Neural cell (in vitro differentiated cells): ENCODE results near the gene RGP1. TPM values are rescaled to one million over a fixed set of nuclear protein-coding genes. Genes with fewer than 3 reads are reported as not detected.

Experiments used
- H2AFZ ChIP-seq: fragments of 200-600, 300-800 bp; sonication (generic), shearing (Covaris generic); 2 replicates; pipeline ENCODE4 v1.6.0; 2014; ENCODE audit warnings: low read depth, mild to moderate bottlenecking, antibody characterized with exemption, low read length, moderate library complexity
- H3F3A ChIP-seq: fragments of 200-600 bp; shearing (Covaris generic); 2 replicates; pipeline ENCODE4 v1.6.1; 2016; ENCODE audit warnings: mild to moderate bottlenecking, moderate library complexity, mixed read lengths, antibody characterized with exemption, low read length; ENCODE audit not compliant: insufficient read depth, poor library complexity, severe bottlenecking
- H3K27ac ChIP-seq: fragments of 200-600, 300-800 bp; sonication (generic), shearing (Covaris generic); 2 replicates; pipeline ENCODE4 v1.5.1; 2014; ENCODE audit warnings: mild to moderate bottlenecking, low read length, moderate library complexity
- H3K27me3 ChIP-seq: fragments of 300-800, 200-600 bp; sonication (generic), shearing (Covaris generic); 2 replicates; pipeline ENCODE4 v1.6.0; 2014; ENCODE audit warnings: mild to moderate bottlenecking, low read depth, low read length, moderate library complexity; ENCODE audit not compliant: insufficient read depth
- H3K36me3 ChIP-seq: fragments of 300-800, 200-600 bp; sonication (generic), shearing (Covaris generic); 2 replicates; pipeline ENCODE4 v1.5.1; 2014; ENCODE audit warnings: mild to moderate bottlenecking, antibody characterized with exemption, low read length, moderate library complexity; ENCODE audit not compliant: insufficient read depth
- H3K4me2 ChIP-seq: fragments of 300-800, 200-600 bp; sonication (generic), shearing (Covaris generic); 2 replicates; pipeline ENCODE4 v1.6.0; 2014; ENCODE audit warnings: mild to moderate bottlenecking, low read length
- H3K4me3 ChIP-seq: fragments of 300-800, 200-600 bp; sonication (generic), shearing (Covaris generic); 2 replicates; pipeline ENCODE4 v1.5.1; 2014; ENCODE audit warnings: mild to moderate bottlenecking, low read length, moderate library complexity
- H3K79me2 ChIP-seq: fragments of 200-600 bp; shearing (Covaris generic); replicated peaks from 2 replicates; pipeline ENCODE4 v1.6.0; 2014; ENCODE audit warnings: mild to moderate bottlenecking, low read length, moderate library complexity; ENCODE audit not compliant: insufficient read depth
- H3K9ac ChIP-seq: fragments of 300-800, 200-600 bp; sonication (generic), shearing (Covaris generic); 2 replicates; pipeline ENCODE4 v1.6.1; 2016; ENCODE audit warnings: mild to moderate bottlenecking, low read length, mixed read lengths
- H3K9me2 ChIP-seq: fragments of 200-600 bp; shearing (Covaris generic); 2 replicates; pipeline ENCODE4 v1.6.1; 2016; ENCODE audit warnings: mild to moderate bottlenecking, low read length, mixed read lengths; ENCODE audit not compliant: insufficient read depth
- H3K9me3 ChIP-seq: fragments of 200-600, 300-800 bp; sonication (generic), shearing (Covaris generic); 2 replicates; pipeline ENCODE4 v1.6.1; 2016; ENCODE audit warnings: mild to moderate bottlenecking, mixed run types, low read length, moderate library complexity, mixed read lengths
- H4K20me1 ChIP-seq: fragments of 200-600 bp; shearing (Covaris generic); 2 replicates; pipeline ENCODE4 v1.6.1; 2016; ENCODE audit warnings: mild to moderate bottlenecking, mixed run types; ENCODE audit not compliant: insufficient read depth
- CTCF ChIP-seq: fragments of 450-650 bp; IDR thresholded peaks from 2 replicates; pipeline ENCODE4 v1.5.1; 2014; ENCODE audit warnings: antibody characterized with exemption, mild to moderate bottlenecking, moderate library complexity; ENCODE audit not compliant: poor library complexity, severe bottlenecking
- EP300 ChIP-seq: fragments of 450-650 bp; conservative IDR thresholded peaks from 2 replicates; pipeline ENCODE4 v1.6.1; 2014; ENCODE audit warnings: antibody characterized with exemption, mild to moderate bottlenecking, moderate library complexity; ENCODE audit not compliant: poor library complexity, severe bottlenecking
- EZH2 ChIP-seq: fragments of 200-600, 300-800 bp; shearing (Covaris generic), sonication (generic); IDR thresholded peaks from 2 replicates; pipeline ENCODE4 v1.6.1; 2014; ENCODE audit warnings: antibody characterized with exemption, low read length, borderline replicate concordance, mild to moderate bottlenecking; ENCODE audit not compliant: insufficient read depth, poor library complexity, severe bottlenecking
- MXI1 ChIP-seq: fragments of 450-650 bp; conservative IDR thresholded peaks from 2 replicates; pipeline ENCODE4 v1.6.1; 2014; ENCODE audit warnings: antibody characterized with exemption, mild to moderate bottlenecking; ENCODE audit not compliant: poor library complexity, severe bottlenecking
- POLR2AphosphoS5 ChIP-seq: IDR thresholded peaks from 2 replicates; pipeline ENCODE4 v1.6.1; 2012
- RAD21 ChIP-seq: fragments of 450-650 bp; conservative IDR thresholded peaks from 2 replicates; pipeline ENCODE4 v1.6.1; 2014; ENCODE audit warnings: antibody characterized with exemption, mild to moderate bottlenecking, moderate library complexity
- REST ChIP-seq: IDR thresholded peaks from 2 replicates; pipeline ENCODE4 v1.6.1; 2012; ENCODE audit warnings: borderline replicate concordance
- SMC3 ChIP-seq: fragments of 450-650 bp; conservative IDR thresholded peaks from 2 replicates; pipeline ENCODE4 v1.6.1; 2014; ENCODE audit warnings: antibody characterized with exemption, mild to moderate bottlenecking, moderate library complexity; ENCODE audit not compliant: poor library complexity
- TAF1 ChIP-seq: IDR thresholded peaks from 2 replicates; pipeline ENCODE4 v1.6.1; 2012; ENCODE audit warnings: low read depth
- polyA plus RNA-seq: library from polyadenylated mRNA; depleted of rRNA; stranded (reverse); fragments of >200 nt; gene quantifications from 2 replicates; pipeline ENCODE4 v1.2.3, GENCODE V29; 2014

RGP1 gene
- polyA plus RNA-seq, 1 donor from 2014 or later: 8.1 TPM

GRCh38 chr9:35760651-35761050 lies 11.6 kb downstream of the RGP1 start:
- H3K9me3 ChIP-seq: no peaks in the 10 kb centered on the region
- no peaks in the 10 kb centered on the region for H3K79me2 ChIP-seq
- H3K9me2 ChIP-seq: no peaks in the 10 kb centered on the region
- H3K4me3 ChIP-seq: no peak overlapping the region
- no peak for TF ChIP-seq SMC3
- no peak for TF ChIP-seq EP300
- no peak for TF ChIP-seq MXI1
- TF ChIP-seq RAD21: no peak
- no peak for TF ChIP-seq EZH2
- no peak for TF ChIP-seq TAF1
- TF ChIP-seq CTCF: no peak
- no peak for TF ChIP-seq REST
- H3K27ac ChIP-seq: no peak overlapping the region
- no peaks in the 10 kb centered on the region for H3K36me3 ChIP-seq
- no peaks in the 10 kb centered on the region for H3F3A ChIP-seq
- H3K27me3 ChIP-seq: no peaks in the 10 kb centered on the region
- H3K4me2 ChIP-seq: no peak overlapping the region
- no peaks in the 10 kb centered on the region for H4K20me1 ChIP-seq
- no peak overlapping the region for H2AFZ ChIP-seq
- no peak overlapping the region for H3K9ac ChIP-seq

- Histone ChIP-seq H2AFZ (no peak overlapping the region), H3K4me2 (no peak overlapping the region), H3K9me3 (no peaks in the 10 kb centered on the region), H3K36me3 (no peaks in the 10 kb centered on the region), H3K9me2 (no peaks in the 10 kb centered on the region), H4K20me1 (no peaks in the 10 kb centered on the region), H3K9ac (no peak overlapping the region), H3F3A (no peaks in the 10 kb centered on the region), H3K79me2 (no peaks in the 10 kb centered on the region), H3K27ac (no peak overlapping the region), H3K4me3 (no peak overlapping the region), H3K27me3 (no peaks in the 10 kb centered on the region)
- TF ChIP-seq POLR2AphosphoS5: no peak
- TF ChIP-seq EZH2: no peak
- TF ChIP-seq RAD21: no peak
- TF ChIP-seq MXI1: no peak
- no peak for TF ChIP-seq CTCF
- TF ChIP-seq SMC3: no peak
- no peak for TF ChIP-seq EP300
- TF ChIP-seq TAF1: no peak
- no peak for TF ChIP-seq REST
Measured at GRCh38 chr9:35763181-35763580, 14.1 kb downstream of the RGP1 start.
